ENCODE measurements around the gene SEMA4D.

The SEMA4D gene

GRCh38 chr9:89542401-89543021 lies 44.6 kb upstream of the SEMA4D start:
- WGBS (ENCODE audit: extremely low coverage, insufficient coverage, low lambda C conversion rate), result no CpG with 5 or more reads among the region's 11 CpGs
- Histone ChIP-seq H3K4ac (ENCODE audit: low read depth, low read length) (no peak overlapping the region), H2BK15ac (replicated peaks; ENCODE audit: low read depth) (no peak overlapping the region), H3K27ac (ENCODE audit: low read depth, low read length) (no peak overlapping the region), H3K36me3 (ENCODE audit: control insufficient read depth, insufficient read depth, low read length) (no peaks in the 10 kb centered on the region), H3K79me2 (ENCODE audit: control insufficient read depth, insufficient read depth, low read length) (no peaks in the 10 kb centered on the region), H4K8ac (ENCODE audit: low read depth, low read length) (no peak overlapping the region), H3K79me1 (ENCODE audit: low read length) (no peaks in the 10 kb centered on the region), H2BK120ac (ENCODE audit: low read depth, low read length) (no peak overlapping the region), H3K27me3 (ENCODE audit: insufficient read depth, low read length, poor library complexity) (no peaks in the 10 kb centered on the region), H3K23ac (ENCODE audit: low read length) (no peak overlapping the region), H3K56ac (ENCODE audit: low read length) (no peak overlapping the region), H3K4me2 (ENCODE audit: low read length) (no peak overlapping the region), H4K5ac (ENCODE audit: low read length) (no peak overlapping the region), H2AK5ac (ENCODE audit: low read length) (no peak overlapping the region), H3K4me3 (ENCODE audit: low read length) (no peak overlapping the region), H3K9ac (ENCODE audit: low read length) (no peak overlapping the region), H3K18ac (ENCODE audit: low read length) (no peak overlapping the region), H2BK5ac (ENCODE audit: low read length) (no peak overlapping the region), H3K4me1 (ENCODE audit: control insufficient read depth, low read depth, low read length) (no peaks in the 10 kb centered on the region)
- no peak for DNase-seq

GRCh38 chr9:89541798-89542197 lies 43.9 kb upstream of the SEMA4D start:
- no peak overlapping the region for H3K27ac ChIP-seq (ENCODE audit: low read depth, low read length)

GRCh38 chr9:89539374-89539773 lies 41.5 kb upstream of the SEMA4D start:
- H3K4me3 ChIP-seq (ENCODE audit: low read length), result no peak overlapping the region
- no peak overlapping the region for H3K18ac ChIP-seq (ENCODE audit: low read length)
- no peak for DNase-seq
- no CpG with 5 or more reads among the region's 8 CpGs for WGBS (ENCODE audit: extremely low coverage, insufficient coverage, low lambda C conversion rate)
- H3K4me1 ChIP-seq (ENCODE audit: control insufficient read depth, low read depth, low read length), result no peaks in the 10 kb centered on the region
- H3K36me3 ChIP-seq (ENCODE audit: control insufficient read depth, insufficient read depth, low read length), result no peaks in the 10 kb centered on the region
- H3K4ac ChIP-seq (ENCODE audit: low read depth, low read length), result no peak overlapping the region
- H3K23ac ChIP-seq (ENCODE audit: low read length), result no peak overlapping the region
- no peak overlapping the region for H4K8ac ChIP-seq (ENCODE audit: low read depth, low read length)
- no peaks in the 10 kb centered on the region for H3K79me2 ChIP-seq (ENCODE audit: control insufficient read depth, insufficient read depth, low read length)
- H2BK5ac ChIP-seq (ENCODE audit: low read length), result no peak overlapping the region
- no peak overlapping the region for H2BK15ac ChIP-seq (replicated peaks; ENCODE audit: low read depth)
- no peak overlapping the region for H3K4me2 ChIP-seq (ENCODE audit: low read length)
- no peak overlapping the region for H4K5ac ChIP-seq (ENCODE audit: low read length)
- H3K79me1 ChIP-seq (ENCODE audit: low read length), result no peaks in the 10 kb centered on the region
- H3K9ac ChIP-seq (ENCODE audit: low read length), result no peak overlapping the region
- no peak overlapping the region for H3K27ac ChIP-seq (ENCODE audit: low read depth, low read length)
- H2AK5ac ChIP-seq (ENCODE audit: low read length), result no peak overlapping the region
- no peaks in the 10 kb centered on the region for H3K27me3 ChIP-seq (ENCODE audit: insufficient read depth, low read length, poor library complexity)
- no peak overlapping the region for H3K56ac ChIP-seq (ENCODE audit: low read length)
- H2BK120ac ChIP-seq (ENCODE audit: low read depth, low read length), result no peak overlapping the region

More at GRCh38 chr9:89541798-89542197, 43.9 kb upstream of the SEMA4D start:
- Histone ChIP-seq H3K4ac (ENCODE audit: low read depth, low read length) (no peak overlapping the region), H3K4me2 (ENCODE audit: low read length) (no peak overlapping the region), H2BK15ac (replicated peaks; ENCODE audit: low read depth) (no peak overlapping the region), H2BK120ac (ENCODE audit: low read depth, low read length) (no peak overlapping the region), H3K27me3 (ENCODE audit: insufficient read depth, low read length, poor library complexity) (no peaks in the 10 kb centered on the region), H3K79me1 (ENCODE audit: low read length) (no peaks in the 10 kb centered on the region), H4K5ac (ENCODE audit: low read length) (no peak overlapping the region), H3K18ac (ENCODE audit: low read length) (no peak overlapping the region), H3K4me1 (ENCODE audit: control insufficient read depth, low read depth, low read length) (no peaks in the 10 kb centered on the region), H2AK5ac (ENCODE audit: low read length) (no peak overlapping the region), H3K4me3 (ENCODE audit: low read length) (no peak overlapping the region), H3K56ac (ENCODE audit: low read length) (no peak overlapping the region), H3K23ac (ENCODE audit: low read length) (no peak overlapping the region), H3K36me3 (ENCODE audit: control insufficient read depth, insufficient read depth, low read length) (no peaks in the 10 kb centered on the region), H3K9ac (ENCODE audit: low read length) (no peak overlapping the region), H3K79me2 (ENCODE audit: control insufficient read depth, insufficient read depth, low read length) (no peaks in the 10 kb centered on the region), H2BK5ac (ENCODE audit: low read length) (no peak overlapping the region), H4K8ac (ENCODE audit: low read depth, low read length) (no peak overlapping the region)
- DNase-seq, result no peak
- no CpG with 5 or more reads among the region's 3 CpGs for WGBS (ENCODE audit: extremely low coverage, insufficient coverage, low lambda C conversion rate)

GRCh38 chr9:89538871-89539270 lies 41.0 kb upstream of the SEMA4D start:
- Histone ChIP-seq H3K9ac (ENCODE audit: low read length) (no peak overlapping the region), H3K56ac (ENCODE audit: low read length) (no peak overlapping the region), H2BK120ac (ENCODE audit: low read depth, low read length) (no peak overlapping the region), H3K4me3 (ENCODE audit: low read length) (no peak overlapping the region), H3K4me1 (ENCODE audit: control insufficient read depth, low read depth, low read length) (no peaks in the 10 kb centered on the region), H4K8ac (ENCODE audit: low read depth, low read length) (no peak overlapping the region), H3K36me3 (ENCODE audit: control insufficient read depth, insufficient read depth, low read length) (no peaks in the 10 kb centered on the region), H3K79me1 (ENCODE audit: low read length) (no peaks in the 10 kb centered on the region), H3K4ac (ENCODE audit: low read depth, low read length) (no peak overlapping the region), H2BK15ac (replicated peaks; ENCODE audit: low read depth) (no peak overlapping the region), H3K79me2 (ENCODE audit: control insufficient read depth, insufficient read depth, low read length) (no peaks in the 10 kb centered on the region), H3K23ac (ENCODE audit: low read length) (no peak overlapping the region), H3K27ac (ENCODE audit: low read depth, low read length) (no peak overlapping the region), H3K4me2 (ENCODE audit: low read length) (no peak overlapping the region), H2AK5ac (ENCODE audit: low read length) (no peak overlapping the region), H4K5ac (ENCODE audit: low read length) (no peak overlapping the region), H2BK5ac (ENCODE audit: low read length) (no peak overlapping the region), H3K18ac (ENCODE audit: low read length) (no peak overlapping the region), H3K27me3 (ENCODE audit: insufficient read depth, low read length, poor library complexity) (no peaks in the 10 kb centered on the region)
- DNase-seq, result no peak
- no CpG with 5 or more reads among the region's 9 CpGs for WGBS (ENCODE audit: extremely low coverage, insufficient coverage, low lambda C conversion rate)

GRCh38 chr9:89537166-89537565 lies 39.3 kb upstream of the SEMA4D start:
- Histone ChIP-seq H3K27ac (ENCODE audit: low read depth, low read length) (no peak overlapping the region), H3K27me3 (ENCODE audit: insufficient read depth, low read length, poor library complexity) (no peaks in the 10 kb centered on the region), H2AK5ac (ENCODE audit: low read length) (no peak overlapping the region), H3K23ac (ENCODE audit: low read length) (no peak overlapping the region), H3K18ac (ENCODE audit: low read length) (no peak overlapping the region), H3K4me2 (ENCODE audit: low read length) (no peak overlapping the region), H3K36me3 (ENCODE audit: control insufficient read depth, insufficient read depth, low read length) (no peaks in the 10 kb centered on the region), H3K56ac (ENCODE audit: low read length) (no peak overlapping the region), H4K8ac (ENCODE audit: low read depth, low read length) (no peak overlapping the region), H3K79me1 (ENCODE audit: low read length) (no peaks in the 10 kb centered on the region), H3K4me3 (ENCODE audit: low read length) (no peak overlapping the region), H3K9ac (ENCODE audit: low read length) (no peak overlapping the region), H2BK120ac (ENCODE audit: low read depth, low read length) (no peak overlapping the region), H2BK5ac (ENCODE audit: low read length) (no peak overlapping the region), H4K5ac (ENCODE audit: low read length) (no peak overlapping the region), H3K79me2 (ENCODE audit: control insufficient read depth, insufficient read depth, low read length) (no peaks in the 10 kb centered on the region), H2BK15ac (replicated peaks; ENCODE audit: low read depth) (no peak overlapping the region), H3K4me1 (ENCODE audit: control insufficient read depth, low read depth, low read length) (no peaks in the 10 kb centered on the region), H3K4ac (ENCODE audit: low read depth, low read length) (no peak overlapping the region)
- DNase-seq, result no peak
- no CpG with 5 or more reads among the region's 4 CpGs for WGBS (ENCODE audit: extremely low coverage, insufficient coverage, low lambda C conversion rate)

GRCh38 chr9:89536600-89536999 lies 38.7 kb upstream of the SEMA4D start:
- H4K5ac ChIP-seq (ENCODE audit: low read length), result no peak overlapping the region
- H3K27me3 ChIP-seq (ENCODE audit: insufficient read depth, low read length, poor library complexity), result no peaks in the 10 kb centered on the region
- no peak overlapping the region for H3K23ac ChIP-seq (ENCODE audit: low read length)
- no peak overlapping the region for H2BK15ac ChIP-seq (replicated peaks; ENCODE audit: low read depth)
- H3K4me3 ChIP-seq (ENCODE audit: low read length), result no peak overlapping the region
- H3K9ac ChIP-seq (ENCODE audit: low read length), result no peak overlapping the region
- H3K56ac ChIP-seq (ENCODE audit: low read length), result no peak overlapping the region
- H3K27ac ChIP-seq (ENCODE audit: low read depth, low read length), result no peak overlapping the region
- H2BK5ac ChIP-seq (ENCODE audit: low read length), result no peak overlapping the region
- WGBS (ENCODE audit: extremely low coverage, insufficient coverage, low lambda C conversion rate), result no CpG with 5 or more reads among the region's 5 CpGs
- no peak for DNase-seq
- H3K79me1 ChIP-seq (ENCODE audit: low read length), result no peaks in the 10 kb centered on the region
- no peak overlapping the region for H3K18ac ChIP-seq (ENCODE audit: low read length)
- no peak overlapping the region for H3K4me2 ChIP-seq (ENCODE audit: low read length)
- H2BK120ac ChIP-seq (ENCODE audit: low read depth, low read length), result no peak overlapping the region
- no peak overlapping the region for H4K8ac ChIP-seq (ENCODE audit: low read depth, low read length)
- H3K4ac ChIP-seq (ENCODE audit: low read depth, low read length), result no peak overlapping the region
- H2AK5ac ChIP-seq (ENCODE audit: low read length), result no peak overlapping the region
- H3K4me1 ChIP-seq (ENCODE audit: control insufficient read depth, low read depth, low read length), result no peaks in the 10 kb centered on the region
- no peaks in the 10 kb centered on the region for H3K79me2 ChIP-seq (ENCODE audit: control insufficient read depth, insufficient read depth, low read length)
- H3K36me3 ChIP-seq (ENCODE audit: control insufficient read depth, insufficient read depth, low read length), result no peaks in the 10 kb centered on the region

Data from mesendoderm (in vitro differentiated cells).